HCT116 (cell line): ENCODE data around the gene SMC4. TPM values are rescaled to one million over a fixed set of nuclear protein-coding genes. Genes with fewer than 3 reads are reported as not detected.

Source experiments
- ATAC-seq: fragments of 200-7000 bp; cut with Tn5 transposase; 2 replicates; pipeline ENCODE4 v1.9.1; 2020; ENCODE audit warnings: mild to moderate bottlenecking, moderate library complexity
- BruUV-seq: library from RNA; stranded (reverse); fragments of 400-500 nt; replicated peaks from 2 replicates; lab custom pipeline; 2021; lab: Mats Ljungman, UMichigan
- CTCF ChIA-PET: fragments of 300-600 bp; sonication (Branson Sonifier 250); formaldehyde crosslinking; loops from one replicate; lab custom pipeline; 2021; ENCODE audit warnings: antibody characterized with exemption; lab: Charles Lee
- POLR2A ChIA-PET: fragments of 300-600, 350-600 bp; sonication (Branson Sonifier 250); formaldehyde crosslinking; loops from one replicate; lab custom pipeline; 2021; ENCODE audit warnings: antibody characterized with exemption; lab: Charles Lee
- RAD21 ChIA-PET, 2 experiments: fragments of 300-600 bp; sonication (Branson Sonifier 250); formaldehyde crosslinking; loops; one replicate each; lab custom pipeline; 2023; ENCODE audit warnings: low total read pairs in 2 of 2; ENCODE audit not compliant: uncharacterized antibody in 2 of 2, unreplicated experiment in 2 of 2, low non-redundant PET in 1 of 2; lab: Charles Lee
- DNase-seq: peaks from one replicate; pipeline ENCODE4 v3.0.0-alpha.2; 2010; ENCODE audit warnings: low read depth, low spot score
- H2AFZ ChIP-seq: fragments of 200-600 bp; shearing (Covaris generic), sonication (generic); 2 replicates; pipeline ENCODE4 v1.6.1; 2017; ENCODE audit warnings: low read depth, mixed run types, mixed read lengths, antibody characterized with exemption, low read length; ENCODE audit not compliant: poor library complexity, severe bottlenecking
- H3K27ac ChIP-seq: 2 replicates; pipeline ENCODE4 v1.5.1; 2012; ENCODE audit warnings: low read depth, low read length
- H3K27me3 ChIP-seq: fragments of 200-600 bp; sonication (generic); 2 replicates; pipeline ENCODE4 v1.6.1; 2016; ENCODE audit warnings: mixed run types, low read length, mixed read lengths; ENCODE audit not compliant: insufficient read depth
- H3K36me3 ChIP-seq, 2 experiments: fragments of 200-500 bp in 1 of 2; fragments of 200-600 bp in 1 of 2; sonication (Bioruptor generic) in 1 of 2; sonication (generic) in 1 of 2; 2 replicates each; pipeline versions ENCODE4 v1.5.1 to v1.6.1; 2014 to 2016; ENCODE audit warnings: low read length in 2 of 2, inconsistent platforms in 1 of 2, mixed read lengths in 1 of 2, mixed run types in 1 of 2; ENCODE audit not compliant: insufficient read depth in 2 of 2, control insufficient read depth in 1 of 2
- H3K4me1 ChIP-seq, 2 experiments: fragments of 200-600 bp in 1 of 2; sonication (generic) in 1 of 2; 2 replicates each; pipeline versions ENCODE4 v1.5.1 to v1.6.1; 2012 to 2017; ENCODE audit warnings: low read length in 2 of 2, inconsistent platforms in 1 of 2, mild to moderate bottlenecking in 1 of 2, mixed read lengths in 1 of 2, mixed run types in 1 of 2, moderate library complexity in 1 of 2; ENCODE audit not compliant: insufficient read depth in 2 of 2, control insufficient read depth in 1 of 2
- H3K4me2 ChIP-seq: fragments of 200-600 bp; sonication (generic); 2 replicates; pipeline ENCODE4 v1.6.1; 2017; ENCODE audit warnings: mixed run types, low read length, mixed read lengths
- H3K4me3 ChIP-seq, 2 experiments: fragments of 200-600 bp in 1 of 2; sonication (generic) in 1 of 2; replicated peaks in 1 of 2; 2 replicates each; pipeline ENCODE4 v1.5.1; 2011 to 2016; ENCODE audit warnings: low read length in 2 of 2, control low read depth in 1 of 2, low read depth in 1 of 2, mild to moderate bottlenecking in 1 of 2, mixed read lengths in 1 of 2, mixed run types in 1 of 2
- H3K79me2 ChIP-seq: fragments of 200-600 bp; sonication (generic); 2 replicates; pipeline ENCODE4 v1.6.1; 2017; ENCODE audit warnings: mild to moderate bottlenecking, mixed run types, low read length, moderate library complexity, mixed read lengths; ENCODE audit not compliant: insufficient read depth
- H3K9ac ChIP-seq: fragments of 200-600 bp; sonication (generic); 2 replicates; pipeline ENCODE4 v1.6.1; 2016; ENCODE audit warnings: low read length, mixed read lengths
- H3K9me2 ChIP-seq: fragments of 200-600 bp; sonication (generic), shearing (Covaris generic); 2 replicates; pipeline ENCODE4 v1.6.1; 2017; ENCODE audit warnings: mixed run types, mild to moderate bottlenecking, moderate library complexity; ENCODE audit not compliant: insufficient read depth
- H3K9me3 ChIP-seq, 2 experiments: fragments of 200-500 bp in 1 of 2; fragments of 200-600 bp in 1 of 2; sonication (Bioruptor generic) in 1 of 2; sonication (generic) in 1 of 2; 2 replicates each; pipeline ENCODE4 v1.6.1; 2014 to 2017; ENCODE audit warnings: low read length in 2 of 2, mixed read lengths in 2 of 2, inconsistent platforms in 1 of 2, low read depth in 1 of 2, mild to moderate bottlenecking in 1 of 2, mixed run types in 1 of 2, moderate library complexity in 1 of 2; ENCODE audit not compliant: control insufficient read depth in 1 of 2, insufficient read depth in 1 of 2
- H4K20me1 ChIP-seq: fragments of 200-600 bp; sonication (generic), shearing (Covaris generic); 2 replicates; pipeline ENCODE4 v1.6.1; 2017; ENCODE audit warnings: mixed run types, mild to moderate bottlenecking, moderate library complexity; ENCODE audit not compliant: insufficient read depth
- CEBPB ChIP-seq: IDR thresholded peaks from 2 replicates; pipeline ENCODE4 v1.6.1; 2012; ENCODE audit warnings: low read depth
- EGR1 ChIP-seq: IDR thresholded peaks from 2 replicates; pipeline ENCODE4 v1.6.1; 2012; ENCODE audit warnings: low read depth
- EZH2 ChIP-seq: fragments of 200-600 bp; sonication (generic); IDR thresholded peaks from 2 replicates; pipeline ENCODE4 v1.6.1; 2017; ENCODE audit warnings: antibody characterized with exemption, mixed run types
- FOSL1 ChIP-seq: IDR thresholded peaks from 2 replicates; pipeline ENCODE4 v1.6.1; 2012; ENCODE audit warnings: low read depth
- POLR2AphosphoS5 ChIP-seq: IDR thresholded peaks from 2 replicates; pipeline ENCODE4 v1.6.1; 2011; ENCODE audit warnings: mild to moderate bottlenecking, low read depth, low read length, moderate library complexity
- SIN3A ChIP-seq: IDR thresholded peaks from 2 replicates; pipeline ENCODE4 v1.6.1; 2012; ENCODE audit warnings: low read depth
- SRF ChIP-seq: IDR thresholded peaks from 2 replicates; pipeline ENCODE4 v1.6.1; 2012; ENCODE audit warnings: low read depth
- intact Hi-C: fragments of 100-400 bp; cut with micrococcal nuclease; formaldehyde crosslinking; loops from 2 replicates; pipeline ENCODE4 v1.10.0; 2022
- total RNA-seq: library from RNA; stranded (reverse); gene quantifications from one replicate; pipeline ENCODE4 v1.2.1, GENCODE V29; 2021; ENCODE audit not compliant: unreplicated experiment

Gene SMC4
- total RNA-seq, 1 experiment from 2014 or later = 123 TPM

DNA sequence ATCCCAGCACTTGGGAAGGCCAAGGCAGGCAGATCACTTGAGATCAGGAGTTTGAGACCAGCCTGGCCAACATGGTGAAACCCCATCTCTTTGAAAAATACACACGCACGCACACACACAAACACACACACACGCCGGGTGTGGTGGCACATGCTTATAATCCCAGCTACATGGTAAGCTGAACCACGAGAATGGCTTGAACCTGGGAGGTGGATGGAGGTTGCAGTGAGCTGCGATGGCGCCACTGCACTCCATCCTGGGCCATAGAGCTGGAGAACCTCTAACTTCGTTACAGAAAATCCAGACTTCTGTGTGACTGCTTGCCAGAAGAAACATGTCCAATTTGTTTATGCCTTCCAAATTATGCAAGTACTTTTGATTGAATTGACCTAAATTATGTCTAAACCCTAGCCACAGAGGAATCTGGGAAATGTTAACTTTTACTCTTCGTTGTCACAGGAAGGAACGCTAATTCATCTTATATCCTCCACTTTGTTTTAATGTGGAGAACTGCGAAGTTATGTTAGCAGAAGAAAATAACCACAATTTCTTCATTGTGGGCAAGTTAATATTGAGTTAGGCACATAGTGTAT, 28.5 kb downstream of the SMC4 start:
- no peak for TF ChIP-seq EZH2
- TF ChIP-seq SRF = no peak
- TF ChIP-seq FOSL1 = no peak
- no peak for TF ChIP-seq CEBPB
- TF ChIP-seq SIN3A = no peak
- DNase-seq = no peak
- no peak for ATAC-seq
- Histone ChIP-seq H2AFZ (no peak overlapping the region), H3K4me3 (no peak overlapping the region), H3K79me2 (peaks cover 98% of the 10 kb centered on the region), H3K36me3 (peaks cover 68 to 81% of the 10 kb centered on the region in 2 experiments), H3K4me1 (no peaks in the 10 kb centered on the region), H3K9ac (no peak overlapping the region), H3K4me2 (no peak overlapping the region), H4K20me1 (peaks cover 10% of the 10 kb centered on the region; the same call in 1 of the 2 replicates), H3K9me2 (no peaks in the 10 kb centered on the region), H3K27ac (no peak overlapping the region), H3K9me3 (no peaks in the 10 kb centered on the region), H3K27me3 (no peaks in the 10 kb centered on the region)
- POLR2A ChIA-PET = no interaction called here
- CTCF ChIA-PET = no interaction called here
- RAD21 ChIA-PET = interaction anchor here in 1 of 2 experiments (0.6 kb wide), 1 partner anchor 396 kb away, joined by 4 read pairs; no protein-coding TSS in a partner anchor
- BruUV-seq = no TSS peak
- intact Hi-C loops = no loop called here

DNA sequence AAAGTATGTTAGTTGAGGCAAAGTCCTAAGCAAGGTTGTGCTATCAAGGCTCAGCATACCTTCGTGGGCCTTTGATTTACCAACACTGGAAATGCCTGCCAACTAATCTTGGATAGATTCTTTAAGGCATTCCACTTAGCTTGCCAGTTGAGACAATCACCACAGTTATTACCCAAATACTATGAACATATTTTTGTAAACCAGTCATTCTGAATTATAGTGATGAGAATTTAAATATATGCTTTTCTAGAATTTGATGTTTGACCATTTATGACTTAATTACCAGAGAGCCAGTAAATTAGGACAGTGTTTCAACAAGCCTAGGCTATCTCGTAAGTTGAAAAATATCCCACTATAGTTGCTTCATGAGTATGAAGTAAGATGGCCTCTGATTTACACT, 34.6 kb downstream of the SMC4 start:
- DNase-seq (no peak), ATAC-seq (no peak)
- Histone ChIP-seq H3K4me2 (no peak overlapping the region), H2AFZ (no peak overlapping the region), H3K27ac (no peak overlapping the region), H3K79me2 (peaks cover 100% of the 10 kb centered on the region), H3K9me2 (no peaks in the 10 kb centered on the region), H3K4me1 (no peaks in the 10 kb centered on the region), H3K4me3 (no peak overlapping the region), H3K9ac (no peak overlapping the region), H3K9me3 (no peaks in the 10 kb centered on the region), H4K20me1 (peaks cover 33% of the 10 kb centered on the region; the same call in 1 of the 2 replicates), H3K36me3 (peaks cover 49 to 72% of the 10 kb centered on the region in 2 experiments), H3K27me3 (no peaks in the 10 kb centered on the region)
- BruUV-seq = no TSS peak
- CTCF ChIA-PET = no interaction called here
- no peak for TF ChIP-seq EGR1
- peak; percentile 26; the same call in 1 of the 2 replicates for TF ChIP-seq POLR2AphosphoS5
- no peak for TF ChIP-seq FOSL1
- POLR2A ChIA-PET = no interaction called here
- intact Hi-C loops = no loop called here
- RAD21 ChIA-PET = no interaction called here
